ENCODE results near the gene C5orf34. TPM values are rescaled to one million over a fixed set of nuclear protein-coding genes. Genes with fewer than 3 reads are reported as not detected.

C5orf34 gene
- total and polyA plus RNA-seq, 2 of the 4 experiments (the other 2 are of a cell fraction) = 3.3 to 6.1 TPM

GRCh38 chr5:43437062-43437660 lies 77.8 kb downstream of the C5orf34 start:
- H3K23ac ChIP-seq (ENCODE audit: low read depth, low read length) = no peak overlapping the region
- H4K8ac ChIP-seq (ENCODE audit: low read depth in 2 of 2, low read length in 2 of 2) = no peak overlapping the region
- H3K18ac ChIP-seq (ENCODE audit: low read depth, low read length) = no peak overlapping the region
- no peaks in the 10 kb centered on the region; the same call in 1 of the 2 replicates for H3K4me1 ChIP-seq (ENCODE audit: control insufficient read depth, insufficient read depth, low read length)
- H2AK5ac ChIP-seq (ENCODE audit: low read depth, low read length) = no peak overlapping the region
- ATAC-seq (ENCODE audit: low read depth) (no peak), DNase-seq (no peak)
- TF ChIP-seq RAD21 (IDR thresholded peaks at IDR 0.05; ENCODE audit: low read length) = no peak
- no peak for TF ChIP-seq SMC3 (IDR thresholded peaks at IDR 0.05; ENCODE audit: low read depth, low read length)
- TF ChIP-seq RFX5 (IDR thresholded peaks at IDR 0.05; ENCODE audit: low read depth, low read length) = no peak
- TF ChIP-seq FOS (IDR thresholded peaks at IDR 0.05; ENCODE audit: low read depth, low read length) = no peak
- no peak for TF ChIP-seq RCOR1 (IDR thresholded peaks at IDR 0.05; ENCODE audit: insufficient replicate concordance, low read length)
- TF ChIP-seq CEBPB (IDR thresholded peaks at IDR 0.05; ENCODE audit: low read depth, low read length) = no peak
- TF ChIP-seq USF2 (IDR thresholded peaks at IDR 0.05; ENCODE audit: low read depth, low read length) = no peak
- no peak for TF ChIP-seq ELK1 (IDR thresholded peaks at IDR 0.05; ENCODE audit: borderline replicate concordance, low read depth, low read length)
- TF ChIP-seq NFE2L2 (IDR thresholded peaks at IDR 0.05; ENCODE audit: low read depth, low read length) = no peak
- no peak for TF ChIP-seq MAFK (IDR thresholded peaks at IDR 0.05; ENCODE audit: low read depth, low read length)
- TF ChIP-seq MAZ (IDR thresholded peaks at IDR 0.05; ENCODE audit: borderline replicate concordance, low read depth, low read length) = no peak
- TF ChIP-seq POLR2A (IDR thresholded peaks at IDR 0.05; ENCODE audit: low read depth, low read length) = no peak
- no peak for TF ChIP-seq CHD1 (IDR thresholded peaks at IDR 0.05; ENCODE audit: low read depth, low read length)
- no peak for TF ChIP-seq MXI1 (IDR thresholded peaks at IDR 0.05; ENCODE audit: borderline replicate concordance, low read depth, low read length)
- TF ChIP-seq BHLHE40 (IDR thresholded peaks at IDR 0.05; ENCODE audit: low read depth, low read length) = no peak
- TF ChIP-seq CTCF (conservative IDR thresholded peaks at IDR 0.05; ENCODE audit: low read depth, low read length) = no peak
- H2AFZ ChIP-seq (replicated peaks; ENCODE audit: low read length, poor library complexity) = no peak overlapping the region
- no peaks in the 10 kb centered on the region for H3K9me3 ChIP-seq (ENCODE audit: control insufficient read depth, insufficient read depth, low read length)
- H2BK20ac ChIP-seq (ENCODE audit: low read depth, low read length) = no peak overlapping the region
- no peaks in the 10 kb centered on the region for H3K36me3 ChIP-seq (ENCODE audit: control insufficient read depth, insufficient read depth, low read length)
- no peak overlapping the region for H3K4ac ChIP-seq (ENCODE audit: low read depth, low read length)
- BruUV-seq (replicated peaks) = no TSS peak
- no peak overlapping the region for H2AK9ac ChIP-seq (replicated peaks; ENCODE audit: low read depth, low read length, poor library complexity)
- H3K27me3 ChIP-seq (ENCODE audit: control insufficient read depth, insufficient read depth, low read length) = no peaks in the 10 kb centered on the region
- no peak overlapping the region for H3K56ac ChIP-seq (ENCODE audit: extremely low read depth, insufficient read depth, low read length)
- H4K91ac ChIP-seq (ENCODE audit: insufficient read depth, low read depth, low read length) = no peak overlapping the region
- H3K9me1 ChIP-seq (ENCODE audit: insufficient read depth, low read length) = peaks cover 2% of the 10 kb centered on the region; the same call in 1 of the 2 replicates
- CTCF ChIA-PET = no interaction called here
- no peak overlapping the region for H3K27ac ChIP-seq (ENCODE audit: insufficient read depth, low read length)
- no peak overlapping the region for H2BK15ac ChIP-seq (ENCODE audit: low read depth, low read length)
- H3K9ac ChIP-seq (ENCODE audit: low read depth, low read length) = no peak overlapping the region
- in situ Hi-C loops (cut with MboI; ENCODE audit: low sequenced_read_pairs) (no loop called here), intact Hi-C loops (cut with micrococcal nuclease) (no loop called here), dilution Hi-C loops (cut with HindIII; ENCODE audit: low sequenced_read_pairs, unreplicated experiment) (no loop called here)
- H2BK120ac ChIP-seq (ENCODE audit: low read depth, low read length) = no peak overlapping the region
- no peak overlapping the region for H3K14ac ChIP-seq (replicated peaks; ENCODE audit: low read depth, low read length)
- no peak overlapping the region for H3K4me3 ChIP-seq (ENCODE audit: insufficient read depth, low read depth, low read length)
- WGBS, 2 experiments (ENCODE audit: extremely low coverage in 2 of 2, insufficient read length in 1 of 2) = no CpG with 5 or more reads among the region's 3 CpGs
- H4K20me1 ChIP-seq (ENCODE audit: insufficient read depth, low read length) = no peaks in the 10 kb centered on the region
- no peaks in the 10 kb centered on the region for H3K79me1 ChIP-seq (ENCODE audit: low read depth in 1 of 2, low read length in 2 of 2)
- no peak overlapping the region for H4K5ac ChIP-seq (ENCODE audit: low read depth, low read length)
- no peak overlapping the region for H2BK5ac ChIP-seq (ENCODE audit: low read depth, low read length, poor library complexity, severe bottlenecking)
- no peak overlapping the region for H3K4me2 ChIP-seq (ENCODE audit: low read depth, low read length)
- POLR2A ChIA-PET (ENCODE audit: unreplicated experiment) = no interaction called here

Data from IMR-90 (cell line).